ENCODE data around the gene GSE1. TPM values are rescaled to one million over a fixed set of nuclear protein-coding genes. Genes with fewer than 3 reads are reported as not detected.
A peak's percentile ranks its signal among the peaks of the same experiment; 100 is the strongest.

GSE1 gene
- total and polyA plus RNA-seq, 2 of the 13 experiments (the other 11 are each of a cell fraction or from before 2014, with no cell fraction given), result 16.1 to 31.2 TPM

DNA sequence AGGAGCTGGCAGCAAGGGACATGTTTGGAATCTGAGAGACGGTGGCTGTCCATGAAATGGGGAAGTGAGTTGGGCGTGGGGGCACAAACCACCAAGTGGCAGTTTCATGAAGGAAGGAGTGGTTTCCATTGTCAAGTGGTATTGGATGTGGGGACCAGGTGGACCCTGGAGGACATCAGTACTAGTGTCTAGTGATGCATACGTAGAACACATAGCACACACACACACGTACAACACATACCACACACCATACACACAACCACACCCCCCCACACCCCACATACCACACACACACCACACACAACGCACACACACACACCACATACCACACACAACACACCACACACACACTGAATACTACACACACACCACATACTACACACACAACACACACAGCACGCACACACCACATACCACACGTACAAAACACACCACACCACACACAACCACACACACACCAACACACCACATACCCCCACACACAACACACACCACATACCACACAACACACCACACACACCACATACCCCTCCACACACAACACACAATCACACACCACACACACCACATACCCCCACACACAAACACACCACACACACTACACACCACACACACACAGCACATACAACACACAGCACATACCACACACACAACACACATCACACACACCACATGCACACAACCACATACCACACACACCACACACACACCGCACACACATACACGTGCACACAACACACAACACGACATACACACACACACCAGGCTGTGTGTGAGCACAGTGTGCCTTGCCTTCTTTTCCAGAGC is 41.1 kb upstream of the GSE1 start:
- Histone ChIP-seq H4K20me1 (ENCODE audit: insufficient read depth, low read length) (peaks cover 67% of the 10 kb centered on the region), H3K9ac (ENCODE audit: insufficient read depth, low read depth, low read length) (no peak overlapping the region), H3K79me2 (ENCODE audit: insufficient read depth, low read length) (peaks cover 85% of the 10 kb centered on the region), H3K27ac (ENCODE audit: extremely low read length, insufficient read depth, low read length) (peak overlapping the region; percentile 23), H3K36me3 (replicated peaks in 1 of 2; ENCODE audit: control insufficient read depth in 1 of 2, insufficient read depth in 2 of 2, low read length in 2 of 2) (peaks cover 3 to 21% of the 10 kb centered on the region in 2 experiments; a peak in 4 of 5 replicates), H2AFZ (ENCODE audit: low read length) (no peak overlapping the region), H3K9me3 (ENCODE audit: low read length) (no peaks in the 10 kb centered on the region), H3K4me3 (replicated peaks in 1 of 3; ENCODE audit: insufficient read depth in 1 of 3, low read depth in 2 of 3, low read length in 3 of 3) (no peak overlapping the region), H3K4me1 (ENCODE audit: insufficient read depth, low read length) (peaks cover 41% of the 10 kb centered on the region), H3K27me3 (ENCODE audit: control insufficient read depth in 1 of 2, insufficient read depth in 2 of 2, low read length in 2 of 2) (no peaks in the 10 kb centered on the region), H3K4me2 (ENCODE audit: low read depth, low read length) (no peak overlapping the region)
- CTCF ChIA-PET (ENCODE audit: low intra/inter-chr PET ratio, low total read pairs), result no interaction called here
- WGBS (ENCODE audit: low lambda C conversion rate), result 92% methylated on average over 10 of the region's 10 CpGs
- DNase-seq (ENCODE audit: low spot score), result no peak
- in situ Hi-C loops (cut with HindIII; ENCODE audit: extremely low pct_ligation_motif_present, low pct_unique_long_range_greater_than_20kb), result no loop called here
- intact Hi-C loops (cut with micrococcal nuclease; ENCODE audit: unreplicated experiment), result no loop called here
- no peak for ATAC-seq
- FAIRE-seq, result peak; percentile 93
- POLR2A ChIA-PET, result no interaction called here
- BruUV-seq (replicated peaks), result no TSS peak
- no peak for TF ChIP-seq ZNF382 (CRISPR knock-in tag; IDR thresholded peaks at IDR 0.05; ENCODE audit: borderline replicate concordance)
- TF ChIP-seq ZNF329 (CRISPR knock-in tag; IDR thresholded peaks at IDR 0.05; ENCODE audit: low read depth), result no peak
- TF ChIP-seq TEAD3 (CRISPR knock-in tag; optimal IDR thresholded peaks at IDR 0.05; ENCODE audit: borderline replicate concordance), result no peak
- no peak for TF ChIP-seq KLF15 (CRISPR knock-in tag; IDR thresholded peaks at IDR 0.05; ENCODE audit: borderline replicate concordance)
- TF ChIP-seq ZNF383 (CRISPR knock-in tag; IDR thresholded peaks at IDR 0.05; ENCODE audit: borderline replicate concordance), result no peak
- TF ChIP-seq HNF4G (IDR thresholded peaks at IDR 0.05; ENCODE audit: borderline replicate concordance, low read depth, low read length), result no peak
- TF ChIP-seq HNF4G (CRISPR knock-in tag; IDR thresholded peaks at IDR 0.05; ENCODE audit: borderline replicate concordance, low read depth), result no peak
- TF ChIP-seq ZHX2 (IDR thresholded peaks at IDR 0.05; ENCODE audit: low read depth), result no peak
- TF ChIP-seq ZHX2 (CRISPR knock-in tag; IDR thresholded peaks at IDR 0.05; ENCODE audit: borderline replicate concordance), result no peak
- TF ChIP-seq U2AF1 (optimal IDR thresholded peaks at IDR 0.05; ENCODE audit: low read depth, low read length), result no peak
- TF ChIP-seq MLLT10 (CRISPR knock-in tag; IDR thresholded peaks at IDR 0.05), result no peak
- no peak for TF ChIP-seq CBX1 (IDR thresholded peaks at IDR 0.05; ENCODE audit: low read depth)
- no peak for TF ChIP-seq ZNF564 (CRISPR knock-in tag; IDR thresholded peaks at IDR 0.05)
- no peak for TF ChIP-seq ZNF891 (CRISPR knock-in tag; IDR thresholded peaks at IDR 0.05)
- TF ChIP-seq ARHGAP35 (CRISPR knock-in tag; IDR thresholded peaks at IDR 0.05; ENCODE audit: borderline replicate concordance), result no peak
- no peak for TF ChIP-seq ZFX (CRISPR knock-in tag; IDR thresholded peaks at IDR 0.05; ENCODE audit: low read depth)
- no peak for TF ChIP-seq ZNF597 (CRISPR knock-in tag; IDR thresholded peaks at IDR 0.05)
- no peak for TF ChIP-seq ZNF773 (CRISPR knock-in tag; IDR thresholded peaks at IDR 0.05; ENCODE audit: borderline replicate concordance)
- TF ChIP-seq ZNF282 (IDR thresholded peaks at IDR 0.05; ENCODE audit: partially characterized antibody), result peak; percentile 6
